ENCODE data around the gene PCSK6.
A peak's percentile ranks its signal among the peaks of the same experiment; 100 is the strongest.

The PCSK6 gene

DNA sequence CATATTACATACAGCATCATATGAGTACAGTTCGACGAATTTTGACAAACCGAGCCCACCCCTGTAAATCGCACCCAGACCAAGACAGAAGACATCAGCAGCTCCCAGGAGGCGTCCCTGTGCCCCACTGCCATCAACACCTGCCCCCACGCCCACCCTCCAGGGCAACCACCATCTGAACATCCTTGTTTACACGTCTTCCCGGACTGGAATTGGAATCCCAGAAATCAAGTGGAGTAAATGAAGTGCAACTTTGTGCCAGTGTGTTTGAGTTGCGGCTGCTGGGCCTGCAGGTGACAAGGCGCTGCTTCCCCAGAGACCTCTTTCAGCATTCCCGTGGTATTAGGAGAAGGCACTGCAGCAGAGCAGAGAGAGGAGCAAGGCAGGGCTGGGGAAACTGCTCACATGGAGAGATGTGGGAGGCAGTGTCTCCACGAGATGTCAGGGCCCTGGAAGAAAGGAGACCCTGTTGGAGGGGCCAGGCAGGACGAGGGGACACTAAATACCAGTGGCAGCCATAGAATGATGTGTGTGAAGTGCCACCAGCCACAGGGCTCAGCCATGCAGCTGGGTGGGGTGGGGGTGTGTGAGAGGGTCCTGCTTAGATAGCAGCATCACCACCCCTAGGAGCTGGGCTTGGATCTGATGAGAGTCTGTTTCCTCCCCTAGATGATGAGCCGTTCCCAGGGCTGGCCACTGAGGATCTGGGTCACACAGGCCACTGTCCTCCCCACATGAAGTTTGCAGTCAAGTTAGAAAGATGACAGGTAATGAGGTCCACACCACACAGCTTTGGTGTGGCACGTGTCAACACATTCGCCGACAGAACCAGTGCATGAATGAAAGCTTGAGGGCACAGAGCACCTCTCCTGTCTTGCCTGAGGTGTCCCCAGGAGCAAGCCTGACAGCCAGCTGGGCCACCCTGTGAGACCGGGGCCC, 33.4 kb upstream of the PCSK6 start:
- DNase-seq, result no peak

DNA sequence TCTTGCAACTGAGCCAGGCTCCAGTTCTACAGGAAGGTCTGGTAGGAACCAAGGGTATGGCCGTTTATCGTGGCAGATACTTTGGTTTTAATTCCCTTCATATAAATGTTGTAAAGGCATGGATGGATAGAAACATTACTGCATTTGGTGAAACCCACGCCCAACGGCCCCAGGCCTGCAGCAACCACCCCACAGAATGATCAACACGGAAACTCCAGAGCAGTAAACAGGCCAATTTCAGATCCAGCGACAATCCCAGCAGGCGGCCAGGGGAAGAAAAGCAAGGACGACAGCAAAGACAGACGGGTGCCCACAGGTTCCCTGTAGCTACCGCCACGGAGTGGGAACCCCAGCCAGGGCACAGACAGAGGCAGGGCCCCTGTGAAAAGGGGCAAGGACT, 32.6 kb upstream of the PCSK6 start:
- no peak for DNase-seq

DNA sequence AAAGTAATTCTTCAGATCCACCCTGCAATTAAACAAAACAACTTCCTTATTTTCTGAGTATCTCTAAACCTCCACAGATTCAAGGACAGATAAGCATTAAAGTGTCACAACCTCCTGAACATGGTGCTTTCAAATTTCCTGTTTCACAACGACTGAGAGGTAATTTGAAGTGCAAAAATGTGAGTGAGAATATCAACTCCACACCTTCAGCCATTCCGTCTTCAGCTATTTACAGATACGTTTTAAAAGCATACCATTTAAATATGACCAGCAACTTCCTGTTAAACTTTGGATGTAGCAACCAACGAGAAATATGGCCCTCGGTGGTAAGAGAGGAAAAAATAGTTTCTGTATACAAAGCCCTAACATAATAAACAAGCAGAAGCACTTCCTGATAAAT, 32.1 kb upstream of the PCSK6 start:
- no peak for DNase-seq

DNA sequence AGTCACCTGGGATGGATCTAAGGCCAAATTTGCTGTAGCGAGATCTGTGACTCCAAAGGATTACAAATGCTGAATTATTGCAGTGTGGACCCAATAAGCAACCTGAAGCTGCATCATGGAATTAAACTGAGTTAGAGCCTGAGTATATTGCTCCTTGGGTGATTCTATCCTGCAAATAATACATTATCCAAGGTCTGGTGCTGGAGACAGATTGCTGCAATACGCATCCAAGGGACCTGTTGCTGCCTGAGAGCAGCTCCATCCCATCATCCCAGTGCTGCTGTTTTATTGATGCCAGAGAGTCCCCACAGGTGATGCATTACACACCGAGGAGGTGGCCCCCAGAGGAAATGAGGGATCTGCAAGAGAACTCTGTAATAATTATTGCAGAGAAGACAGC, 31.6 kb upstream of the PCSK6 start:
- DNase-seq, result no peak

DNA sequence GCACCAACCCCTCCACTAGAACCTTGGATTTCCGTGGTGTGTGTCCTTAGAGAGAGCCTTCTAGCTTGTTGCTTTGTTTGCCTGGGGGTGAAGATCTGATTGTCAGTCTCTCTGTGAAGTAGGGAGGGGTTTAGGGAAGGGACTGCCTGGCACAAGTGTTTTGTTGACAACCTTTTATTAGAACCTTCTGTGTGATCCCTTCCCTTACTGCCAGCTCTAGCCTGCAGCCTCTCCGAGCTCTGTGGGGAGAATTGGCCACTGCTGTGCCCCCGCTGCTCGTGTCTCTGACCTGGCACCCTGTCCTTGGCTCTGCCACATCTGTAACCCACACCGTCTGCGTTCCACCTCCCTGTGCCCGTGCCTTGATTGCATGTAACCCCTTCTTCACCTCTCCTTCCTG, 30.9 kb upstream of the PCSK6 start:
- DNase-seq, result no peak

DNA sequence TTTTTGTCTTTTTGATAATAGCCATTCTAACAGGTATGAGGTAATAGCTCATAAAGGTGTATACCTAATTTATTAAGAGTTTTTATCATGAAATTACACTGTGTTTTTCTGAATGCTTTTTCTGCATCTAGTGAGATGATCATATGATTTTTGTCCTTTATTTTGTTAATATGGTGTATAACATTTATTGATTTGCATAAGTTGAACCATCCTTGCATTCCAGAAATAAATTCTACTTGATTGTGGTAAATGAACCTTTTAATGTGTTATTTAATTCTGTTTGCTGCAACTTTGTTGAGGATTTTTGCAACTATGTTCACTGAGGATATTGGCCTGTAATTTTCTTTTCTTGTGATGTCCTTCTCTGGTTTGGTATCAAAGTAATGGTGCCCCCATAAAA, 28.0 kb upstream of the PCSK6 start:
- DNase-seq, result no peak

DNA sequence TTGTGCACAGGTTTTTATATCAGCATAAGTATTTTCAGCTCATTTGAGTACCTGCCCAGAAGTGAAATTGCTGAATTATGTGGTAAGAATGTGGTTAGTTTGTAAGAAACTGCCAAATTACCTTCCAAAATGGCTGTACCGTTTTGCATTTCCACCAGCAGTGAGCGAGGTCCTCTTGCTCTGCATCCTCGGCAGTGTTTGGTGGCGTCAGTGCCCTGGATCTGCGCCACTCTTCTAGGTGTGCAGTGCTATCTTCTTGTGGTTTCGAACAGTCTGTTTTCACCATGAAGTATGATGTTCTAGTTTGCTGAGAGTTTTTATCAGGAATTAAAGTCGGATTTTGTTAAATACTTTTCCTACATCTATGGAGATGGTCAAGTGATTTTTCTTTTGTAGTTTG, 24.8 kb upstream of the PCSK6 start:
- DNase-seq, result no peak

DNA sequence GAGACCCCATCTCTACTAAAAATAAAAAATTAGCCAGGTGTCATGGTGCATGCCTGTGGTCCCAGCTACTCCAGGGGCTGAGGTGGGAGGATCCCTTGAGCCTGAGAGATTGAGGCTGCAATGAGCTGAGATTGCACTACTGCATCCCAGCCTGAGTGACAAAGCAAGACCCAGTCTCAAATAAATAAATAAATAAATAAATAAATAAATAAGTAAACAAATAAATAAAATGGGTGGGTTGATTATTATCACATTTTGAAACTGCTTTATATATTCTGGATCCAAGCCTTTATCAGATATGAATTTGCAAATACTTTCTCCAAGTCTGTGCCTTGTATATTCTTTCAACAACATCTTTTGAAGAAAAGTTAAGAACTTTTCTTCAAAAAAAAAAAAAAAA, 22.2 kb upstream of the PCSK6 start:
- no peak for DNase-seq

DNA sequence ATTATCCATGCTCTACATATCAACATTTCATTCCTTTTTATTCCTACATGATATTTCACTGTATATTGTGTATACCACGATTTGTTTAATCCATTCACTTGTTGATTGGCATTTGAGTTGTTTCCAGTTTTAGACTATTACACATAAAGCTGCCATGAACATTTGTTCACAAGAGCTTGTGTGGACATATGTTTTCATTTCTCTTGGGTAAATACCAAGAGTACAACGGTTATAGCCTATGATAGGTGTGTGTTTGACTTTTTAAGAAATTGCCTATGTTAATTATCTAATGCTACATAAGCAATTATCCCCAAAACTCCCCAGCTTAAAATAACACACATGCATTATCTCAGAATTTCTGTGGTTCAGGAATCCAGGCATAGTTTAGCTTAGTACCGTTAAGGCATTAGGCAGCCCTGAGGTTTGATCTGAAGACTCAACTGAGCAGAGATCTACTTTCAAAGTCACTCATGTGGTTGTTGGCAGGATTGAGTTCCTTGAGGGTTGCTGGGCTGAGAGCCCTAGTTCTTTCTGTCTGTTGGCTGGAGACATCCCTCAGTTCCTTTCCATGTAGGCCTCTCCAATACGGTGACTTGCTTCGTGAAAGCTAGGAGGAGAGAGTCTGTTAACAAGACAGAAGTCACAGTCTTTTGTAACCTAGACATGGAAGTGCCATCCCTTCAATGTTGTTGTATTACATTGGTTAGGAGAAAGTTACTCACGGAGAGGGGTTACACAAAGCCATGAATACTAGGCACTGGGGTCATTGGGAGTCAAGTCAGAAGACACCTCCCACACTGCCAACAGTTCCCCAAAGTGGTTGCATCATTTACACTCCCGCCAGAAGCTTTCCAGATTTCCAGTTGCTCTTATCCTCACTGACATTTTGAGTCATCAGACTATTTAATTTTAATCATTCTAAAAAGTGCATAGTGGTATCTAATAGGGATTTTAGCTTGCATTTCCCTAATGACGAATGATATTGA, 21.0 kb upstream of the PCSK6 start:
- no peak for DNase-seq

DNA sequence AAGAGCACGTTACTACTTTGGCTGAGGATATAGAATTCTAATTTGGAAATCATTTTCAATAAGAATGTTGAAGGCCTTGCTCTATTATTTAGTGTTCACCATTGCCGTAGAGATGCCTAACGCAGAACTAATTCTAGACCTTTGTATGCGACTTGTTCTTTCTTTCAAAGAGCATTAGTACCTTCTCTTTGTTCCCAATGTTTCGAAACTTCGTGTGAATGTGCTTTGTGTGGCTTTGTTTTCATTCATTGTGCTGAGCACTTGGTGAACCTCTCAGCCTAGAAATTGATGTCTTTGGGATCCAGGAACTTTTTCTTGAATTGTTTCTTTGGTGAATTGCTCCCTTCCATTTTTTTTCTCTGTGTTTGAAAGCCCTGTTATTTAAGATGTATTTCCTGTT, 19.8 kb upstream of the PCSK6 start:
- DNase-seq, result no peak

DNA sequence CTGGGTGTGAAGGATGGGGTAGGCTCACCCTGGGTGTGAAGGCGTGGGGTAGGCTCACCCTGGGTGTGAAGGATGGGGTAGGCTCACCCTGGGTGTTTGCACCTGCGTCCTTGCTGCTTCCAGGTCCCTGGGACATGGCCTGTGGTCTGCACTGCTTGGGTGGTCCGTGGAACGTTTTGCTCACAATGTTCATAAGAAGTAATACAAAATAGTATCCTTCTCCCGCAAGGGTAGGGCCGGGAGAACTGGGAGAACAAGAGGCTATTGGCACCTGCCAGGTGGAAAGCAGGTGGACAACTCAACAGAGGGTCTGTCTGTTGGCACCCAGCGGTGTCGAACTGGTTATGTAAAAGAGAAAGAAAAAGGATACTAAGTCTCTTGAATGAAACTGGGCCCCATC, 17.0 kb upstream of the PCSK6 start:
- DNase-seq, result no peak

DNA sequence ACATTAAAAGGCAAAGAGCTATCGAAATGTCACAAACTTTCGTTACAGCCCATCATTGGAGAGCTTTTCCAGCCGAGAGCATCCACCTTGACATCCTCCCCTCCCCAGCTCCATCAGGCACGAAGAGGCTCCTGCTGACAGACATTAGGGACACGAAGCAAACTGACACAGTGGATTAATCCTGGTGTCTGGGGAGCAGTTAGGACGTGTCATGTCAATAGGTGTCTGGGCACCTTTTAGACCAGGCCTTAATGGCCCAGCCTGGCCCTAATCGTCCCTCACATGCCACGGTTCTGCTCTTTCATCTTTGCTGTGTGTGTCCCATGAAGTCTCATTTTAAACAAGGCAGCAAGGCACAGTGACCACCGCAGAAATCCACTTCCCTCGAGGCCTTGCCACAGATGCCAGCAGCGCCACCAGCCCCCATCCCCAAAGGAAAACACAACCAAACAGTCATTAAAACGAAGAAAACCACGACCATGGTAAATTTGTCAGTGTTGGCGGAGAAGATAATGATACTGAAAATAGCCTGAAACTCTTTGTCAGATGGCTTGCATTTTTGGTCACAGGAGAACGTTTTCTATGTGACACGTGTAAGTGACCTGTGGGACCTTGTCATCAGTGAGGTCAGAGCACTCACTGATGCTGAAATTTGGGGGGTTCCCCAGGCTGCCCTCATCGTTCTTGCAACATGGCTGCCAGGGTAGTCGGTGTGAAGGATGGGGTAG, 16.3 kb upstream of the PCSK6 start:
- DNase-seq, result no peak

DNA sequence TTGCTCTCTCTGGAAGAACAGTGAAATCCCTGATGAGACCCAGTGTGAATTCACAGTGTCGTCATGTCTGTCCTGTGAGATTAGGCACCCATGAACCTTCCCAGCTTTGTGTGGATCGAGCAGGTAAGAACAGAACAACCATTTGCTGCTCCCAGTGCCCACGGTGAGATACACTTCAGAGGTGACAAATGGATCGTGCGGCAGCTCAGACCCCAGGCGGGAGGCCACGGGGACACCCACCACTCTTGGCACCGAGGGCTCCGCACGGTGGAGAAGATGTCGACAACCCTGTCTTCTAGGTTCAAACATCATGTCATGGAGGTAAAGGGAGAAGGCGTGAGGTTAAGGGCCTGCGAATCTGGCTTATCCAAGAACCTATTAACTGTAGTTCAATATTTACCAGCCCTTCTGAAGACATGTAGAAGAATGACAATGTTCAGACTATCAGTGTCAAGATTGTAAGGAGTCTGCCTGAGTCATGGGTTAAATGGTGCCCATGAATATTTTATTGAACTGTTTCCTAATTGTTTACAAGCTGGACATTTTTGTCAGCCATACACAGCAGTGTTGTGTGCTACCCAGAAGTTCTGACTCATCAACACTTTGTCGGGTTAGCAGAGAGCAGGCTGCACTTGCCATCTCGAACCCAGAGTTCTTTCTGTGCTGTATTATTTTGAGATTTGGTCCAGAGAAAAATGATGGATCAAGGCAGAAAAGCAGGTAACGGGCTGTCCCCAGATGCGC, 15.5 kb upstream of the PCSK6 start:
- no peak for DNase-seq

DNA sequence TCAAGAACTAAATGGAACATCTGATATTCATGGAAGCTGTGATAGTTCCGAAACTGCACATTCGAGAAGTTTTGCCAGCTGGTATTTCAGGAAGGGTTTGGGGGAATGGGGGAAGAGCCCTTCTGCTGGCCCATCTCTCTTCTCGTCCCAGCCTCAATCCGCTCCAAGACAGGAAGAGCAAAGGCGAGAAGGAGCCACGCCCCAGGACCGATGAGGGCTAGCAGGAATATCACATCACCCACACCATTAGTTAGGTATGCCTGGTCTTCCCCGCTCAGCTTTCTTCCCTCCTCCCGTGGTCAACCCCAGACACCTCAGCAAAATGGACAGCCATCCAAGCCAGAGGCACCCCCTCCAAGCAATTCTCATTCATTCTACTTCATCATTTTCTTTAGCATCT, 14.9 kb upstream of the PCSK6 start:
- DNase-seq, result no peak

DNA sequence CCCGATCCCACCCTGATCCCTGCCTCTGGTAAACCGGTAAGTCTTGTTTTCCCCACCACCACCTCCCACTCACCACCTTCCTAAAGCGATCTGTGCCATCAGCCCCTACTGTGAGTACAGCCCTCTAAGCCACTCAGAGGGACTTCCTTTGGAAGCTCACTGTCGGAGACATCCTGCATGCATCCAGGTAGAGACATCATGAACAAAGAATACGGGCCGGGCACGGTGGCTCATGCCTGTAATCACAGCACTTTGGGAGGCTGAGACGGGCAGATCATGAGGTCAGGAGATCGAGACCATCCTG, 13.7 kb upstream of the PCSK6 start:
- DNase-seq, result no peak

DNA sequence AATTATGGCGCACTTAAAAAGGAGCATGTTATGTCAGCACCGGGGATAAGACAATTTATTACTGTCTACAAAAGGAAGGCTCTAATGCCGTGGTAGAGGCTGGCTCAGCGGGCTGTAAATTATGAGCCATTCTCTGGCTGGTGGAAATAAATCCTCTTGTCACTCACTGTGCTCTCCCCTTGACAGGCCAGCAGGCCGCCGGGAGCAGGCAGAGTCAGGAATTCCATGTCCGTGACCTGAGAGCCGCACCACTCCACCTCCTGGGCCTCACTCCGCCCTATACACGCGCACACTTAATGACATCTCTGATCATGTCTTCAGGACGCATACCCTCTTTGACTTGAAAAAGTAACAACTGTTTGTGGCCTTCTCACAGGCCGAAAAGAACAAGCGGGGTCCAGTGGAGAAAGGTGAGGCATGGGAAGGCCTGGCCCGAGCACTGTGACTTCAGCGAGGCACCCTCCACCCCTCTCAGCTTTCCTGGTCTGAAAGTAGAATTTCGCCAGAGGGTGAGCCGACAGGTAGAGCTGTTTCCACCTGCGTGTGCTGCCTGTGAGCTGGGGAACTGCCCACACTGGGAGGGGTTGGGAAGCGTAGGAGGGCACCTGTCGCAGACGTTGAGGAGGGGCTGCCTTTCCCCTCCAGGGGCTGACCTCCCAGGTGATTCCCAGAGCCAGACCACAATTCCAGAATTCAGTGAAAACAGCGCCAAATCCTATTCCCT, 13.2 kb upstream of the PCSK6 start:
- no peak for DNase-seq

DNA sequence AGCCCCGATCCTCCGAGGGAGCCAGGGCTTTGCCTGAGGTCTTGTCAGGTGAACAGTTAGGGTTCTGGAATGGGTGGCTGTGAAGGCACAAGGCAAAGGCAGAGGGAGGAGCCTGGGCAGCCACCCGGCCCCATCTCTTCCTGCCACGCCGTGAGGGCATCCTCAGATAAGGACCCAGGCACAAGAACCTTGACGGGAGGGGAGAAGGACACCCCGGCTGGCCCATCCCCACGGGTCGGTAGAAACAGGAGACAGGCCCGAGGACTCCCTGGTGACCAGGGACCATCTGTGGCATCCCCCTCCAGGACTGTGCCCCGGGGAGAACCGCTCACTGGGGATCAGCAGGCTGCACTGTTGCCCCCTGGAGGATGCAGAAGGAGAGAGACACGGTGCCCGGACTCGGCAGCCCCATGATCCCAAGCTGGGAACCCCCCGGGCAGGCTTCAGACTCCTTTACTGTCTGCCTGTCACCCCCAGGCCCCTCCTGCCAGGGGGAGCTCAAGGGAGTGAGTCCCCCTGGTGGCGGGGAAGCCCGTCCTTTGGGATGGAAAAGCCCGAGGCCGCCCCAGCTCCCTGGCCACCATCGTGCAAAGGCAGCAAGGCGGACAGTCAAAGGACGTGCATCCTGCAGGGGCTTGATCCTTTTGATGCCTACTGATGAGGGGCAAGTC, 12.3 kb upstream of the PCSK6 start:
- peak; percentile 33 to 34 for DNase-seq

DNA sequence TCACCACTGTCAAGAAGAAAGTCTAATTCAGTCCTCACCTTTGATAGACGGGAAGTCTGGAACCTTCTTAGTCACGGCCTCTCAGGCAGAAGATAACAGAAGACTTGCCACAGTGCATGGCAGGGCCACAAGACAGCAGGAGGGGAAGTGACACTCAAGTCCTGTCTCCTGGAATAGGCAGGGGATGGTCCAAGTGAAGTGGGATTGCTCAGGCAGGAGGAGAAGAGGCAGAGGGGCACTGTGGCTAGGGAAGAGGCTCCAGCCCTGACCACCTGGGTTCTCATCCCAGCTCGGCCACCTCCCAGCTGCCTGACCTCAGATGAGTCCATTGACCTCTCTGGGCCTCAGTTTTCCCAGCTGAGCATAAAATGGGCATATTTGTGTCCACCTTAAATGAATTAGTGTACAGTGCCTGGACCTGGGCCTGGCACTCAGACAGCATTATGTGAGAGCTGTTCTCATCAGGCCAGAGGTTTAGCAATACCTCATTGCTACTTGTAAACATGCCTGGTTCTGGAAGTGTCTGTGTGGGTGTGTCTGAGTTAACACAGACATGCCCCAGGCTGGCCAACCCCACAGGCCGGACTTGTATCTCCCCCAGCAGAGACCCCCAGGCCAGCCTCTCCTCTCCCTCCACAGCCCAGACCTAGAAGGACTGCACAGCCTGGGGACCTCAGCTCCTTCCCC, 11.5 kb upstream of the PCSK6 start:
- DNase-seq, result no peak

DNA sequence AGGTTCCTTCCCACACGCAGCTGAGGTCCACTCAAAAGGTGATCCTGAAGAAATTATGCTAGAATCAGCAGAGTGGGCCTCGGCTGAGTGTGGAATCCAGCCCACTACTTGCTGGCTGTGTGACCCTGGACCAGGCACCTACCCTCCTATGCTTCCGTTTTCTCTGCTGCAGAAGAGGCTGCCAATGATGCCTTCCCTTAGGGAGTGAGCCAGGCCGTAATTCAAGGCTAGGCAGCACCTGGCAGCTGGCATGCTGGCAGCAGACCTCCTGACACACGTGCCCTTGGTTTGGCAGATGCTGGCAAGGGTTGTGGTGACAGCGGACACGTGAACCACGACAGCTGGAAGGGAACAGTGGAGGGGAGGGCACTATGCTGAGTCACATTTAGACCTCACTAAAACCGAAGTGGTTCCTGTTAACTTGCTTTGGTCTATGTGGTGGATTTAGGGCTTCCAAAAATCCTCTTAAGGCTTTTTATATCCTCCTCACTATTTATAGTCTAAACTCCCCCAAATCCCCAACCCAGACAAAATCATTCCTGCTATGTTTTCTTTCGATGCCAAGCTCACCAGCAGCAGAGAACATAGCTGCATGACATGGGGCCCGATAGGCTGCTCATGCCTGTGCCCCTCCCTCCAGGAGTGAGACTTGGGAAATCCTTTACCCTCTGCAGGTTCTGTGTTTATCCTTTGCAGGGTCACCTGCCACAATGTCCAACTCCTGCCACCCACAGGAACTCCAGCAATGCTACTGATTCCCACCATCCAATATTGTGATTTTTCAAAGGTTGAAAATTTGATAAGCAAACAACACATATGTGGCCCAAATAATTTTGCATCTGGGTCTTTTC, 10.6 kb upstream of the PCSK6 start:
- DNase-seq, result no peak
